Nephron progenitor cell (in vitro differentiated cells): ENCODE data around the gene DAB2.

ENCODE experiments used
- DNase-seq: peaks from one replicate; pipeline ENCODE4 v3.0.0; 2021
- H3K27ac Mint-ChIP-seq: 2 replicates; pipeline ENCODE4 v1.8.0; 2021; ENCODE audit warnings: mild to moderate bottlenecking, moderate library complexity, mixed read lengths
- H3K27me3 Mint-ChIP-seq: 2 replicates; pipeline ENCODE4 v1.8.0; 2021; ENCODE audit warnings: mild to moderate bottlenecking, low read depth, mixed read lengths; ENCODE audit not compliant: poor library complexity
- H3K36me3 Mint-ChIP-seq: 2 replicates; pipeline ENCODE4 v1.8.0; 2021; ENCODE audit warnings: low read depth, mixed read lengths
- H3K4me1 Mint-ChIP-seq: 2 replicates; pipeline ENCODE4 v1.8.0; 2021; ENCODE audit warnings: mixed read lengths
- H3K4me3 Mint-ChIP-seq: 2 replicates; pipeline ENCODE4 v1.8.0; 2021; ENCODE audit warnings: mild to moderate bottlenecking, moderate library complexity, mixed read lengths
- H3K9me3 Mint-ChIP-seq: 2 replicates; pipeline ENCODE4 v1.8.0; 2021; ENCODE audit warnings: mild to moderate bottlenecking, moderate library complexity, mixed read lengths
- TF ChIP-seq, protein P1 (sequence below): fragments of 200-600 bp; sonication (generic); IDR thresholded peaks from 2 replicates; pipeline ENCODE4 v1.5.0; 2021; ENCODE audit warnings: antibody characterized with exemption

Gene DAB2

DNA sequence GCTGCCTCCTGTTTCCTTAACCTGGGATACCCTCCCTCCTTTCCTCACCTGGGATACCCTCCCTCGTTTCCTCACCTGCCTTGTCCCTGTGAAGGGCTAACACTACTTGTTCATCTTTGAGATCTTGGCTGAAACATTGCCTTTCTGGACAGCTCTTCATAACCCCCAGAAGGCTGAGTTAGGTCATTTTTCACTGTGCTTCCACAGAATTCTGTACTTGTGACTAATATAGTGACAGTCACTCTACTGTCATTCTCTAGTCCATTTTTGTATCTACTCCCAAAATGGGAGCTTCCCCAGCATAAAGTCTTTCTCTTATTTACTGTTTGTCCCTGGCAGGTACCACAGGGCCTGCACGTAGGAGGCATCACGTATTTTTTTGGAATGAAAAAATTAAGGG is 21.5 kb upstream of the DAB2 start:
- Mint-ChIP-seq H3K36me3 (no peaks in the 10 kb centered on the region), H3K27ac (no peak overlapping the region), H3K4me3 (no peak overlapping the region), H3K9me3 (no peaks in the 10 kb centered on the region), H3K27me3 (peaks cover 3% of the 10 kb centered on the region), H3K4me1 (no peaks in the 10 kb centered on the region)
- TF ChIP-seq, protein P1, sequence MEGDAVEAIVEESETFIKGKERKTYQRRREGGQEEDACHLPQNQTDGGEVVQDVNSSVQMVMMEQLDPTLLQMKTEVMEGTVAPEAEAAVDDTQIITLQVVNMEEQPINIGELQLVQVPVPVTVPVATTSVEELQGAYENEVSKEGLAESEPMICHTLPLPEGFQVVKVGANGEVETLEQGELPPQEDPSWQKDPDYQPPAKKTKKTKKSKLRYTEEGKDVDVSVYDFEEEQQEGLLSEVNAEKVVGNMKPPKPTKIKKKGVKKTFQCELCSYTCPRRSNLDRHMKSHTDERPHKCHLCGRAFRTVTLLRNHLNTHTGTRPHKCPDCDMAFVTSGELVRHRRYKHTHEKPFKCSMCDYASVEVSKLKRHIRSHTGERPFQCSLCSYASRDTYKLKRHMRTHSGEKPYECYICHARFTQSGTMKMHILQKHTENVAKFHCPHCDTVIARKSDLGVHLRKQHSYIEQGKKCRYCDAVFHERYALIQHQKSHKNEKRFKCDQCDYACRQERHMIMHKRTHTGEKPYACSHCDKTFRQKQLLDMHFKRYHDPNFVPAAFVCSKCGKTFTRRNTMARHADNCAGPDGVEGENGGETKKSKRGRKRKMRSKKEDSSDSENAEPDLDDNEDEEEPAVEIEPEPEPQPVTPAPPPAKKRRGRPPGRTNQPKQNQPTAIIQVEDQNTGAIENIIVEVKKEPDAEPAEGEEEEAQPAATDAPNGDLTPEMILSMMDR = no peak
- DNase-seq = no peak

DNA sequence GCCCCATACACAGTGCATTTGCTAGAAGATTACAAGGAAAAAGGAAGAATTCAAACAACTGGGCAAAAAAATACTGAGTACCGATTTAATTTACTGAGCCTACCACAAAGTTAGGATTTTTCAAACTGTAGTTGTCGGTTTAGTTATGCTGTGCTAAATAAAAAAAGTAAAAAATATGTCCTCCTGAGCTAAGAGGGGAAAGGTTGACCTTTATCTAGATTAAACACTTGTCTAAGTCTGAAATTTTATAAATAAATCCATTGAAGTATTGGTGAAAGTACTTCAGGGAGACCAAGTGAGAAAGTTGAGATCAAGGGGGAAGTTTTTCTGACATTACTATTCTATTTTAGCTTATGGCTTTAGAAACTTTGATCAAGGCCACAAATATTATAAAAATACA is 19.1 kb upstream of the DAB2 start:
- no peaks in the 10 kb centered on the region for H3K36me3 Mint-ChIP-seq
- TF ChIP-seq, protein P1 = no peak

DNA sequence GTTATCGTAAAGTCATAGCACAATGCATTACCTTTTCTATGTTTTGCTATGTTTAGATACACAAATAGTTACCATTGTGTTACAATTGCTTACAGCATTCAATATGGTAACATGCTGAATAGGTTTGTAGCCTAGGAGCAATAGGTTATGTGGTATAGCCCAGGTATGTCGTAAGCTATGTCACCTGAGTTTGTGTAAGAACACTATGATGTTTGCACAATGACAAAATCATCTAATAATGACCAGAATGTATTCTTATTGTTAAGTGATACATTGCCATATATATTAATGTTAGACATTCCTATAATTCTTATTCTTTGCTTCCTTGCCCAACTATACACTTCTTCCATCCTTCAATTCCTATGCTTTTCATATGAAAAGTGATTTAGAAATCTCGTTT is 18.2 kb upstream of the DAB2 start:
- H3K4me1 Mint-ChIP-seq = no peaks in the 10 kb centered on the region
- TF ChIP-seq, protein P1 = no peak
- peaks cover 3% of the 10 kb centered on the region for H3K27me3 Mint-ChIP-seq
- no peak for DNase-seq
- H3K36me3 Mint-ChIP-seq = no peaks in the 10 kb centered on the region
- no peak overlapping the region for H3K4me3 Mint-ChIP-seq
- H3K9me3 Mint-ChIP-seq = no peaks in the 10 kb centered on the region
- no peak overlapping the region for H3K27ac Mint-ChIP-seq

More for the DNA sequence above, 19.1 kb upstream of the DAB2 start:
- H3K9me3 Mint-ChIP-seq = no peaks in the 10 kb centered on the region
- peaks cover 3% of the 10 kb centered on the region for H3K27me3 Mint-ChIP-seq
- no peaks in the 10 kb centered on the region for H3K4me1 Mint-ChIP-seq
- no peak overlapping the region for H3K4me3 Mint-ChIP-seq
- H3K27ac Mint-ChIP-seq = no peak overlapping the region
- DNase-seq = no peak

DNA sequence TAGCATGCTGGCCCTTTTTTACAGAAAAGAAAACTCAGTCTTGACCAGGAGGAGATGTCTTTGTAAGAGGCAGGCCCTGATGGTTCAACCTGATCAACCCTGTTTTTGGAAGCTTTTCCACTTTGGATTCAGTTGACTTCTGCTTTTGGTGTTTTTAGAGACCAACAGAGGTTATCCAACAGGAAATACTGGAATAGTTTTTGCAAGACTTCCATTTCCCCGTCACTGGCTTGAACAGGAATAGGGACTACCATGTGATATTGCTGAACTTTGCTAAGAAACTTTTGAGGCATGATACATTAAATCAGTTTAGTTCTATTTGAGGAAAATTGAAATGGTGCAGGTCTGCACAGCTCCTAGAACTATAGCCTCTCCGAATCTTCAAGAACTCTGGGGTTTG is 17.1 kb upstream of the DAB2 start:
- Mint-ChIP-seq H3K27ac (no peak overlapping the region), H3K4me3 (no peak overlapping the region), H3K9me3 (no peaks in the 10 kb centered on the region), H3K4me1 (peaks cover 4% of the 10 kb centered on the region), H3K36me3 (no peaks in the 10 kb centered on the region), H3K27me3 (peaks cover 3% of the 10 kb centered on the region)
- no peak for DNase-seq
- TF ChIP-seq, protein P1 = no peak

DNA sequence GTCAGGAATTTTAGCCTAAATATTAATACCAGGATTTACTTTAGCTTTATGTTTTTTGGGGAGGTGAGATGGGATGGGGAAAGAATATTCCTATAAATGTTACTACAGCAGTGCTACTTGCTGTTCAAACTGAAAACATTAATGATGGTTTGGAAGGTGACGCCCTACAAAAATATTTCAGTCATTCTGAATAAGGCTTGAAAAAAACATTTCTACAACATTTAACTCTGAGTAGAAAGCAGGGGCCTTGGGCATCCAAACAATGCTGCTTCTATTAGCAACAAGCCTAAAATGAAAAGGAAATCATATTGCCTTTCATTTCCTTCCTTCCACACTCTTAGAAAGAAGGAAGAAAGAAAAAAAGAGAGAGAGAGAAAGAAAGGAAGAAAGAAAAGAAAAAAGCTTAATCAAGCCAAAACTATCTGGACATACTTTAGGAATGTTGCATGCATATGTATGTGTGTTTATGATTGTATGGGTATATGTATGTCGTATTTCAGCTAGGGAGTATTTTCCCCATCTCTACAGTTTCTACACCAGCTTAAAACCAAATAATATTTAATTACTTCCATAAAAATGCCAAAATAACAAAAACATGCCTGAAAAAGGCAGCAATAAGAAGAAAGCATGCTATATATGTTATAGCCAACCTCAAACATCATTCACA is 16.3 kb upstream of the DAB2 start:
- DNase-seq = no peak
- Mint-ChIP-seq H3K9me3 (no peaks in the 10 kb centered on the region), H3K27me3 (peaks cover 3% of the 10 kb centered on the region), H3K27ac (no peak overlapping the region), H3K4me3 (no peak overlapping the region), H3K4me1 (peaks cover 4% of the 10 kb centered on the region), H3K36me3 (no peaks in the 10 kb centered on the region)
- TF ChIP-seq, protein P1 = no peak
